K562 (cell line): ENCODE data around the gene ETS2. TPM values are rescaled to one million over a fixed set of nuclear protein-coding genes. Genes with fewer than 3 reads are reported as not detected.

Source experiments
- ATAC-seq: fragments of 200-7000 bp; cut with Tn5 transposase; 3 replicates; pipeline ENCODE4 v1.9.1; 2020; ENCODE audit warnings: moderate library complexity
- BruUV-seq: library from RNA; stranded (reverse); fragments of 400-500 nt; replicated peaks from 2 replicates; lab custom pipeline; 2021; lab: Mats Ljungman, UMichigan
- CTCF ChIA-PET: fragments of 300-600 bp; formaldehyde crosslinking; extraction: SDS; loops from one replicate; lab custom pipeline; 2021; ENCODE audit warnings: low intra/inter-chr PET ratio; lab: Yijun Ruan, JAX
- POLR2A ChIA-PET: fragments of 300-600, 350-650 bp; sonication (Branson Sonifier 250); formaldehyde crosslinking; extraction: SDS; loops from one replicate; lab custom pipeline; 2021; ENCODE audit warnings: antibody characterized with exemption, inconsistent platforms; lab: Yijun Ruan, JAX
- DNase-seq, 4 experiments: peaks; one replicate each; pipeline versions ENCODE4 v3.0.0 to v3.0.0-alpha.2; 2011 to 2018; ENCODE audit warnings: low spot score in 3 of 4, mixed read lengths in 3 of 4; ENCODE audit errors: extremely low read depth in 1 of 4
- FAIRE-seq: peaks from 2 replicates; lab custom pipeline; 2011; peaks lifted over from hg19 to GRCh38; lab: Jason Lieb, UNC
- H2AFZ ChIP-seq: 2 replicates; pipeline ENCODE4 v1.6.0; 2011; ENCODE audit warnings: low read depth, low read length, control low read depth, inconsistent platforms
- H3K27ac ChIP-seq: fragments of 200-600 bp; 3 replicates; pipeline ENCODE4 v1.8.0; 2011; ENCODE audit warnings: low read depth, mild to moderate bottlenecking, control low read depth, inconsistent platforms, low read length, moderate library complexity, mixed read lengths; ENCODE audit errors: extremely low read depth
- H3K27me3 ChIP-seq, 2 experiments: fragments of 300-600 bp in 1 of 2; 2 replicates in 1 of 2; 3 replicates in 1 of 2; pipeline versions ENCODE4 v1.6.0 to v1.8.0; 2011; ENCODE audit warnings: inconsistent platforms in 2 of 2, low read length in 2 of 2, mild to moderate bottlenecking in 1 of 2, mixed read lengths in 1 of 2, moderate library complexity in 1 of 2; ENCODE audit not compliant: control insufficient read depth in 2 of 2, insufficient read depth in 2 of 2
- H3K36me3 ChIP-seq: fragments of 300-600 bp; 3 replicates; pipeline ENCODE4 v1.8.0; 2011; ENCODE audit warnings: mild to moderate bottlenecking, low read length, inconsistent platforms; ENCODE audit not compliant: control insufficient read depth, insufficient read depth
- H3K4me1 ChIP-seq, 2 experiments: fragments of 200-600 bp in 1 of 2; replicated peaks in 1 of 2; 2 replicates in 1 of 2; 3 replicates in 1 of 2; pipeline versions ENCODE4 v1.5.1 to v1.8.0; 2011; ENCODE audit warnings: inconsistent platforms in 2 of 2, low read length in 2 of 2, mild to moderate bottlenecking in 1 of 2, mixed read lengths in 1 of 2, moderate library complexity in 1 of 2; ENCODE audit not compliant: control insufficient read depth in 2 of 2, insufficient read depth in 2 of 2
- H3K4me2 ChIP-seq: 2 replicates; pipeline ENCODE4 v1.6.1; 2011; ENCODE audit warnings: low read length, control low read depth, inconsistent platforms, mixed read lengths; ENCODE audit not compliant: insufficient read depth
- H3K4me3 ChIP-seq: fragments of 200-600 bp; sonication (generic), shearing (Covaris generic); 2 replicates; pipeline ENCODE4 v1.5.1; 2016; ENCODE audit warnings: control low read depth, inconsistent platforms
- H3K79me2 ChIP-seq: fragments of 200-600 bp; 3 replicates; pipeline ENCODE4 v1.8.0; 2011; ENCODE audit warnings: low read length, inconsistent platforms; ENCODE audit not compliant: control insufficient read depth, insufficient read depth
- H3K9ac ChIP-seq, 2 experiments: 2 replicates each; pipeline versions ENCODE4 v1.6.0 to v1.6.1; 2011; ENCODE audit warnings: low read depth in 2 of 2, low read length in 2 of 2, control low read depth in 1 of 2, inconsistent platforms in 1 of 2, mild to moderate bottlenecking in 1 of 2, mixed read lengths in 1 of 2; ENCODE audit not compliant: insufficient read depth in 1 of 2
- H3K9me1 ChIP-seq: one replicate; pipeline ENCODE4 v1.6.0; 2011; ENCODE audit warnings: inconsistent platforms, mild to moderate bottlenecking, low read length, moderate library complexity; ENCODE audit not compliant: control insufficient read depth, insufficient read depth
- H3K9me3 ChIP-seq: replicated peaks from 2 replicates; pipeline ENCODE4 v1.5.1; 2011; ENCODE audit warnings: low read depth, low read length, inconsistent platforms; ENCODE audit not compliant: control insufficient read depth, insufficient read depth
- H4K20me1 ChIP-seq: replicated peaks from 2 replicates; pipeline ENCODE4 v1.6.1; 2011; ENCODE audit warnings: low read length, inconsistent platforms, mixed read lengths; ENCODE audit not compliant: control insufficient read depth, insufficient read depth
- BCOR ChIP-seq: fragments of 450-650 bp; IDR thresholded peaks from 2 replicates; pipeline ENCODE4 v1.6.1; 2016
- CHD1 ChIP-seq: fragments of 200-600 bp; sonication (generic); IDR thresholded peaks from one replicate; pipeline ENCODE4 v1.6.1; 2012; ENCODE audit warnings: mild to moderate bottlenecking, moderate library complexity, low read length, inconsistent platforms
- FOSL1 ChIP-seq: fragments of 200-800 bp; sonication (Bioruptor generic); conservative IDR thresholded peaks from 2 replicates; pipeline ENCODE4 v1.6.1; 2016; ENCODE audit warnings: missing genetic modification characterization, missing compliant biosample characterization
- HCFC1 ChIP-seq: IDR thresholded peaks from 2 replicates; pipeline ENCODE4 v1.6.1; 2012; ENCODE audit warnings: low read depth, low read length, improper control_type of control experiment
- HDAC8 ChIP-seq: fragments of 450-650 bp; IDR thresholded peaks from 2 replicates; pipeline ENCODE4 v1.6.1; 2016; ENCODE audit warnings: mild to moderate bottlenecking, missing genetic modification characterization, moderate library complexity, missing compliant biosample characterization
- JUND ChIP-seq, 2 experiments: IDR thresholded peaks; 2 replicates in 1 of 2; 3 replicates in 1 of 2; pipeline ENCODE4 v1.6.1; 2011; ENCODE audit warnings: borderline replicate concordance in 2 of 2, low read depth in 2 of 2, low read length in 2 of 2, improper control_type of control experiment in 1 of 2, missing biosample characterization in 1 of 2, missing genetic modification characterization in 1 of 2, missing genetic modification reagents in 1 of 2
- NCOA1 ChIP-seq: fragments of 450-650 bp; IDR thresholded peaks from 2 replicates; pipeline ENCODE4 v1.6.1; 2016; ENCODE audit warnings: low read depth
- NCOA4 ChIP-seq: fragments of 450-650 bp; IDR thresholded peaks from 2 replicates; pipeline ENCODE4 v1.6.1; 2018; ENCODE audit warnings: mild to moderate bottlenecking; ENCODE audit not compliant: partially characterized antibody
- PCBP1 ChIP-seq: fragments of 200-400 bp; formaldehyde crosslinking; IDR thresholded peaks from 2 replicates; pipeline ENCODE4 v1.6.1; 2018; ENCODE audit warnings: mild to moderate bottlenecking, low read depth, low read length; ENCODE audit not compliant: poor library complexity, severe bottlenecking
- POLR2B ChIP-seq: fragments of 450-650 bp; IDR thresholded peaks from 2 replicates; pipeline ENCODE4 v1.6.1; 2018; ENCODE audit warnings: low read depth; ENCODE audit not compliant: partially characterized antibody
- SAP30 ChIP-seq: fragments of 200-600 bp; sonication (generic); IDR thresholded peaks from 2 replicates; pipeline ENCODE4 v1.6.1; 2012; ENCODE audit warnings: borderline replicate concordance, low read depth, mild to moderate bottlenecking, moderate library complexity, low read length, control low read depth, inconsistent platforms; ENCODE audit not compliant: insufficient read depth, poor library complexity, severe bottlenecking
- USF2 ChIP-seq: sonication (generic); formaldehyde crosslinking; IDR thresholded peaks from 2 replicates; pipeline ENCODE4 v1.5.0; 2020; ENCODE audit warnings: missing genetic modification reagents
- ZBTB7A ChIP-seq: IDR thresholded peaks from 2 replicates; pipeline ENCODE4 v1.6.1; 2011; ENCODE audit warnings: low read depth, mild to moderate bottlenecking, low read length, moderate library complexity, borderline replicate concordance; ENCODE audit not compliant: control insufficient read depth
- ZNF277 ChIP-seq: fragments of 250-450 bp; sonication (Bioruptor Pico); IDR thresholded peaks from 2 replicates; pipeline ENCODE4 v1.8.0; 2022; ENCODE audit warnings: inconsistent platforms, mild to moderate bottlenecking, moderate library complexity, borderline replicate concordance
- ZNF354B ChIP-seq: fragments of 250-450 bp; sonication (Bioruptor Pico); IDR thresholded peaks from 2 replicates; pipeline ENCODE4 v1.4.0; 2020
- ZNF76 ChIP-seq: fragments of 250-450 bp; sonication (Bioruptor Pico); IDR thresholded peaks from 2 replicates; pipeline ENCODE4 v1.4.0; 2020; ENCODE audit warnings: mild to moderate bottlenecking, moderate library complexity, borderline replicate concordance
- ZNF77 ChIP-seq: fragments of 250-450 bp; sonication (Bioruptor Pico); IDR thresholded peaks from 2 replicates; pipeline ENCODE4 v1.5.0; 2020
- WGBS: fragments of 100-300 bp; shearing (Covaris generic); methylation state at CpG from one replicate; pipeline ENCODE4 v1.1.6; 2016; ENCODE audit warnings: low coverage, mixed read lengths; ENCODE audit not compliant: insufficient coverage; ENCODE audit errors: missing lambda C conversion rate; 5-methylcytosine and 5-hydroxymethylcytosine counted together
- in situ Hi-C: fragments of 300-500 bp; cut with MboI; formaldehyde crosslinking; loops from 4 replicates; pipeline ENCODE4 v1.15.0; 2018; ENCODE audit warnings: inconsistent platforms, mixed read lengths
- intact Hi-C: fragments of 100-400 bp; cut with micrococcal nuclease; formaldehyde crosslinking; loops from 2 replicates; pipeline ENCODE4 v1.14.2; 2022
- polyA plus RNA-seq, 8 experiments: library from polyadenylated mRNA; depleted of rRNA in 4 of 8; stranded (reverse) in 5 of 8; unstranded in 3 of 8; fragments of >200 nt; fragmentation: Nextera tagmentation in 2 of 8; fragmentation: Illumina TruSeq in 1 of 8; extraction: Ambion mirVana in 2 of 8; extraction: Trizol in 1 of 8; gene quantifications; 2 replicates each; pipeline versions ENCODE4 v1.2.1 to v1.2.3, GENCODE V29; 2011 to 2014; ENCODE audit warnings: inconsistent platforms in 1 of 8, missing spikeins in 1 of 8
- total RNA-seq, 7 experiments: library from RNA; depleted of rRNA in 6 of 7; stranded (reverse); fragments of >200 nt in 6 of 7; fragmentation: Illumina TruSeq in 2 of 7; extraction: Trizol in 2 of 7; gene quantifications; 2 replicates each; pipeline versions ENCODE4 v1.2.1 to v1.2.3, GENCODE V29; 2011 to 2021; ENCODE audit warnings: low replicate concordance in 1 of 7
- TF ChIP-seq, protein P1 (sequence below): fragments of 200-800 bp; sonication (Bioruptor generic); IDR thresholded peaks from 2 replicates; pipeline ENCODE4 v1.6.1; 2017; ENCODE audit warnings: missing genetic modification characterization, missing compliant biosample characterization

The ETS2 gene
- total and polyA plus RNA-seq, 9 of the 15 experiments (the other 6 are each of a cell fraction or from before 2014, with no cell fraction given) = 1.7 to 24.4 (median 12.2) TPM

DNA sequence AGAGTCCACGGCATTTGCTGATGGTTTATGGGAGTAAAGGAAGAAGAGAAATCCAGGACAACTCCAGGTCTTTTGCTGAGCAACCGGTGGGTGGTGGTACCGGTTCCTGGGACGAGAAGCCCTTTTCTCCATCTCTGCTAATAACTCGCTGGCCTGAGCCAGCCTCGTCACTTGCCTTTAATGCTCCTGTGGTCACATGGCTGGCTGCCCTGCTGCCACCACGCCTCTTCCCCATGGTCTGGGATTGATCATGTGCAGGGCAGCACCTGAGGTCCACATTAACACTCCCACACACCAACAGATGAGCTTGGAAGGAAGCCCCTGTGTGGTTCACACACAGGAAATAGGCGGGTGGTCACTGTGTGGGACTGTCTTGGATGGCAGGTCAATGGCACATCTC, 10.3 kb upstream of the ETS2 start (continued):
- TF ChIP-seq USF2 (no peak), BCOR (no peak)

DNA sequence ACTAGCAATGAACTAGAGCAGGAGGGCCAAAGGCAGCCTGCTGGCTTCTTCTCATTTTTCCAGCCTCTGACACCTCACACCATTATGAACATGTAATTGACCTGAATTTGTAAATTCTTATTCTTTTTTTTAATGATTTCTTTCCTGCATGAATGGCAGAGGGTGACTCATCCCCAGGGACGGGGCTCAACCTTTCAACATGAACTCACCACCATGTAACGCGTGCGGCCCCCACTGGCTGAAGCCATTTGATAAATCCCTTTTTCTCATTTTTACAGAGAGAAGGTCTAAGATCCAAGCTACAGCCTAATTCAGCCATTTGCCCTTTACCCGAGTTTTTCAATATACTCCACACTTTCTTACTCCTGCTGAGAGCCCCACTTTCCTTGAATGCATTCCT, 9.3 kb upstream of the ETS2 start:
- Histone ChIP-seq H3K9me3 (no peaks in the 10 kb centered on the region), H3K9me1 (no peaks in the 10 kb centered on the region), H3K4me2 (no peak overlapping the region), H2AFZ (peak overlapping the region; percentile 91; the same call in 1 of the 2 replicates), H3K27ac (0 out of 3 replicates have a peak overlapping the region, but pooled peaks have one; percentile 26), H3K79me2 (no peaks in the 10 kb centered on the region), H3K27me3 (no peaks in the 10 kb centered on the region), H4K20me1 (no peaks in the 10 kb centered on the region), H3K9ac (no peak overlapping the region), H3K4me1 (peaks cover 14 to 34% of the 10 kb centered on the region in 2 experiments), H3K4me3 (no peak overlapping the region), H3K36me3 (no peaks in the 10 kb centered on the region)
- ChIA-PET CTCF (no interaction called here), POLR2A (no interaction called here)
- in situ Hi-C loops (no loop called here), intact Hi-C loops (loop anchor here (2.0 kb wide), 1 partner anchor 62 kb away; no protein-coding TSS in a partner anchor)
- FAIRE-seq (peak; percentile 29), DNase-seq (peak in 3 of 4 experiments; percentile 44 to 62 (median 46)), ATAC-seq (peak; percentile 11; the same call in 1 of the 3 replicates)
- BruUV-seq = no TSS peak
- 50% methylated on average over 5 of the region's 5 CpGs for WGBS
- TF ChIP-seq POLR2B (no peak), PCBP1 (no peak), ZNF354B (CRISPR knock-in tag) (no peak), SAP30 (no peak), NCOA1 (no peak), ZNF76 (CRISPR knock-in tag) (no peak), CHD1 (no peak), HCFC1 (no peak), FOSL1 (tag) (peak; percentile 83), JUND (IDR thresholded peaks at IDR 0.05; ENCODE audit: borderline replicate concordance, low read depth, low read length) (peak; percentile 84), JUND (tag; IDR thresholded peaks at IDR 0.05; ENCODE audit: borderline replicate concordance, low read depth, low read length) (peak; percentile 84), ZBTB7A (no peak), HDAC8 (tag) (no peak), NCOA4 (no peak), ZNF77 (CRISPR knock-in tag) (no peak), ZNF277 (CRISPR knock-in tag) (no peak)
- TF ChIP-seq, protein P1, sequence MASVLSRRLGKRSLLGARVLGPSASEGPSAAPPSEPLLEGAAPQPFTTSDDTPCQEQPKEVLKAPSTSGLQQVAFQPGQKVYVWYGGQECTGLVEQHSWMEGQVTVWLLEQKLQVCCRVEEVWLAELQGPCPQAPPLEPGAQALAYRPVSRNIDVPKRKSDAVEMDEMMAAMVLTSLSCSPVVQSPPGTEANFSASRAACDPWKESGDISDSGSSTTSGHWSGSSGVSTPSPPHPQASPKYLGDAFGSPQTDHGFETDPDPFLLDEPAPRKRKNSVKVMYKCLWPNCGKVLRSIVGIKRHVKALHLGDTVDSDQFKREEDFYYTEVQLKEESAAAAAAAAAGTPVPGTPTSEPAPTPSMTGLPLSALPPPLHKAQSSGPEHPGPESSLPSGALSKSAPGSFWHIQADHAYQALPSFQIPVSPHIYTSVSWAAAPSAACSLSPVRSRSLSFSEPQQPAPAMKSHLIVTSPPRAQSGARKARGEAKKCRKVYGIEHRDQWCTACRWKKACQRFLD (CRISPR knock-in tag) = no peak
